HepG2 (cell line): ENCODE measurements around the gene PRKAR1A. TPM values are rescaled to one million over a fixed set of nuclear protein-coding genes. Genes with fewer than 3 reads are reported as not detected.
A peak's percentile ranks its signal among the peaks of the same experiment; 100 is the strongest.

ENCODE experiments used
- ATRX ChIP-seq: sonication (generic); formaldehyde crosslinking; IDR thresholded peaks from 2 replicates; pipeline ENCODE4 v1.4.0; 2020; ENCODE audit warnings: missing genetic modification reagents, borderline replicate concordance
- ELF4 ChIP-seq: sonication (generic); formaldehyde crosslinking; IDR thresholded peaks from 2 replicates; pipeline ENCODE4 v1.5.0; 2020; ENCODE audit warnings: missing genetic modification reagents, mild to moderate bottlenecking, moderate library complexity, borderline replicate concordance
- HINFP ChIP-seq: sonication (generic); formaldehyde crosslinking; IDR thresholded peaks from 2 replicates; pipeline ENCODE4 v1.4.0; 2020; ENCODE audit warnings: low read depth, mild to moderate bottlenecking, missing genetic modification reagents
- HNRNPL ChIP-seq: fragments of 200-400 bp; formaldehyde crosslinking; IDR thresholded peaks from 2 replicates; pipeline ENCODE4 v1.6.1; 2017; ENCODE audit warnings: mild to moderate bottlenecking, low read depth, low read length
- HOMEZ ChIP-seq: IDR thresholded peaks from 2 replicates; pipeline ENCODE4 v1.6.1; 2016; ENCODE audit warnings: low read depth
- MIER3 ChIP-seq: IDR thresholded peaks from 2 replicates; pipeline ENCODE4 v1.6.1; 2016; ENCODE audit warnings: missing compliant biosample characterization, borderline replicate concordance
- NFE2 ChIP-seq: sonication (generic); formaldehyde crosslinking; IDR thresholded peaks from 2 replicates; pipeline ENCODE4 v1.4.0; 2020; ENCODE audit warnings: missing genetic modification reagents
- NONO ChIP-seq, 2 experiments: fragments of 450-650 bp in 1 of 2; sonication (generic) in 1 of 2; formaldehyde crosslinking in 1 of 2; IDR thresholded peaks in 1 of 2; conservative IDR thresholded peaks in 1 of 2; 2 replicates each; pipeline versions ENCODE4 v1.6.1 to v1.8.0; 2017 to 2022; ENCODE audit warnings: mild to moderate bottlenecking in 1 of 2, missing genetic modification reagents in 1 of 2, moderate library complexity in 1 of 2
- PHF5A ChIP-seq: IDR thresholded peaks from one replicate; pipeline ENCODE4 v1.6.1; 2018; ENCODE audit warnings: low read depth, missing genetic modification reagents; ENCODE audit not compliant: unreplicated experiment
- POLR2AphosphoS5 ChIP-seq: IDR thresholded peaks from 2 replicates; pipeline ENCODE4 v1.6.1; 2012; ENCODE audit warnings: low read depth, low read length
- RBFOX2 ChIP-seq: fragments of 200-400 bp; formaldehyde crosslinking; IDR thresholded peaks from 2 replicates; pipeline ENCODE4 v1.6.1; 2017; ENCODE audit warnings: low read depth, mild to moderate bottlenecking, low read length
- SMARCE1 ChIP-seq: fragments of 450-650 bp; IDR thresholded peaks from 2 replicates; pipeline ENCODE4 v1.6.1; 2017; ENCODE audit warnings: borderline replicate concordance
- SRSF4 ChIP-seq: fragments of 200-400 bp; formaldehyde crosslinking; IDR thresholded peaks from one replicate; pipeline ENCODE4 v1.6.1; 2018; ENCODE audit warnings: mild to moderate bottlenecking, low read depth, low read length, moderate library complexity; ENCODE audit not compliant: poor library complexity, severe bottlenecking
- TBX2 ChIP-seq: sonication (generic); formaldehyde crosslinking; IDR thresholded peaks from 2 replicates; pipeline ENCODE4 v1.5.0; 2020; ENCODE audit warnings: missing genetic modification reagents, mild to moderate bottlenecking, borderline replicate concordance
- ZBTB39 ChIP-seq: sonication (generic); formaldehyde crosslinking; IDR thresholded peaks from 2 replicates; pipeline ENCODE4 v1.5.0; 2020; ENCODE audit warnings: missing genetic modification reagents
- ZBTB44 ChIP-seq: sonication (generic); formaldehyde crosslinking; IDR thresholded peaks from 2 replicates; pipeline ENCODE4 v1.4.0; 2020; ENCODE audit warnings: missing genetic modification reagents
- ZNF138 ChIP-seq: sonication (generic); formaldehyde crosslinking; IDR thresholded peaks from 2 replicates; pipeline ENCODE4 v1.5.0; 2020; ENCODE audit warnings: mild to moderate bottlenecking, low read depth, missing genetic modification reagents
- ZNF512 ChIP-seq: sonication (generic); formaldehyde crosslinking; IDR thresholded peaks from 2 replicates; pipeline ENCODE4 v1.4.0; 2020; ENCODE audit warnings: mild to moderate bottlenecking, missing genetic modification reagents
- ZNF777 ChIP-seq: sonication (generic); formaldehyde crosslinking; IDR thresholded peaks from 2 replicates; pipeline ENCODE4 v1.4.0; 2020; ENCODE audit warnings: missing genetic modification reagents
- ZSCAN12 ChIP-seq: sonication (generic); formaldehyde crosslinking; IDR thresholded peaks from 2 replicates; pipeline ENCODE4 v1.9.0; 2021; ENCODE audit warnings: mild to moderate bottlenecking, missing genetic modification reagents
- polyA plus RNA-seq, 8 experiments: library from polyadenylated mRNA; depleted of rRNA in 3 of 8; stranded (reverse) in 7 of 8; unstranded in 1 of 8; fragments of >200 nt; fragmentation: Illumina TruSeq in 4 of 8; extraction: Trizol in 4 of 8; gene quantifications; 2 replicates each; pipeline versions ENCODE4 v1.2.1 to v1.2.3, GENCODE V29; 2011 to 2016; ENCODE audit warnings: low read depth in 4 of 8, missing spikeins in 1 of 8, mixed read lengths in 1 of 8; ENCODE audit not compliant: insufficient read depth in 1 of 8
- total RNA-seq, 5 experiments: library from RNA; depleted of rRNA; stranded (reverse); fragments of >200 nt; fragmentation: Illumina TruSeq; extraction: Trizol; gene quantifications; 2 replicates each; pipeline ENCODE4 v1.2.3, GENCODE V29; 2016; ENCODE audit warnings: low read depth in 1 of 5

The PRKAR1A gene
- total and polyA plus RNA-seq, 2 of the 13 experiments (the other 11 are each of a cell fraction or from before 2014, with no cell fraction given): 265 to 266 TPM

GRCh38 chr17:68509141-68510057 is 2.8 kb upstream of the PRKAR1A start (continued):
- TF ChIP-seq ZSCAN12 (CRISPR knock-in tag) (0 out of 2 replicates have a peak, but pooled peaks have one; percentile 24), ZNF138 (no peak), POLR2AphosphoS5 (no peak), ATRX (CRISPR knock-in tag) (no peak), ZBTB44 (CRISPR knock-in tag) (no peak), NONO (IDR thresholded peaks at IDR 0.05) (no peak), NONO (CRISPR knock-in tag; conservative IDR thresholded peaks at IDR 0.05) (no peak), RBFOX2 (no peak), HINFP (CRISPR knock-in tag) (no peak), SRSF4 (no peak), NFE2 (no peak), HOMEZ (no peak), ZBTB39 (CRISPR knock-in tag) (no peak), ZNF777 (no peak), HNRNPL (no peak), ZNF512 (CRISPR knock-in tag) (no peak), TBX2 (CRISPR knock-in tag) (peak; percentile 86), ELF4 (CRISPR knock-in tag) (no peak), SMARCE1 (no peak), PHF5A (CRISPR knock-in tag) (peak; percentile 43), MIER3 (no peak)
